Neural cell (in vitro differentiated cells): ENCODE data around the gene NCKAP5. TPM values are rescaled to one million over a fixed set of nuclear protein-coding genes. Genes with fewer than 3 reads are reported as not detected.

Experiments used
- H2AFZ ChIP-seq: fragments of 200-600, 300-800 bp; sonication (generic), shearing (Covaris generic); 2 replicates; pipeline ENCODE4 v1.6.0; 2014; ENCODE audit warnings: low read depth, mild to moderate bottlenecking, antibody characterized with exemption, low read length, moderate library complexity
- H3F3A ChIP-seq: fragments of 200-600 bp; shearing (Covaris generic); 2 replicates; pipeline ENCODE4 v1.6.1; 2016; ENCODE audit warnings: mild to moderate bottlenecking, moderate library complexity, mixed read lengths, antibody characterized with exemption, low read length; ENCODE audit not compliant: insufficient read depth, poor library complexity, severe bottlenecking
- H3K27ac ChIP-seq: fragments of 200-600, 300-800 bp; sonication (generic), shearing (Covaris generic); 2 replicates; pipeline ENCODE4 v1.5.1; 2014; ENCODE audit warnings: mild to moderate bottlenecking, low read length, moderate library complexity
- H3K27me3 ChIP-seq: fragments of 300-800, 200-600 bp; sonication (generic), shearing (Covaris generic); 2 replicates; pipeline ENCODE4 v1.6.0; 2014; ENCODE audit warnings: mild to moderate bottlenecking, low read depth, low read length, moderate library complexity; ENCODE audit not compliant: insufficient read depth
- H3K36me3 ChIP-seq: fragments of 300-800, 200-600 bp; sonication (generic), shearing (Covaris generic); 2 replicates; pipeline ENCODE4 v1.5.1; 2014; ENCODE audit warnings: mild to moderate bottlenecking, antibody characterized with exemption, low read length, moderate library complexity; ENCODE audit not compliant: insufficient read depth
- H3K4me2 ChIP-seq: fragments of 300-800, 200-600 bp; sonication (generic), shearing (Covaris generic); 2 replicates; pipeline ENCODE4 v1.6.0; 2014; ENCODE audit warnings: mild to moderate bottlenecking, low read length
- H3K4me3 ChIP-seq: fragments of 300-800, 200-600 bp; sonication (generic), shearing (Covaris generic); 2 replicates; pipeline ENCODE4 v1.5.1; 2014; ENCODE audit warnings: mild to moderate bottlenecking, low read length, moderate library complexity
- H3K79me2 ChIP-seq: fragments of 200-600 bp; shearing (Covaris generic); replicated peaks from 2 replicates; pipeline ENCODE4 v1.6.0; 2014; ENCODE audit warnings: mild to moderate bottlenecking, low read length, moderate library complexity; ENCODE audit not compliant: insufficient read depth
- H3K9ac ChIP-seq: fragments of 300-800, 200-600 bp; sonication (generic), shearing (Covaris generic); 2 replicates; pipeline ENCODE4 v1.6.1; 2016; ENCODE audit warnings: mild to moderate bottlenecking, low read length, mixed read lengths
- H3K9me2 ChIP-seq: fragments of 200-600 bp; shearing (Covaris generic); 2 replicates; pipeline ENCODE4 v1.6.1; 2016; ENCODE audit warnings: mild to moderate bottlenecking, low read length, mixed read lengths; ENCODE audit not compliant: insufficient read depth
- H3K9me3 ChIP-seq: fragments of 200-600, 300-800 bp; sonication (generic), shearing (Covaris generic); 2 replicates; pipeline ENCODE4 v1.6.1; 2016; ENCODE audit warnings: mild to moderate bottlenecking, mixed run types, low read length, moderate library complexity, mixed read lengths
- H4K20me1 ChIP-seq: fragments of 200-600 bp; shearing (Covaris generic); 2 replicates; pipeline ENCODE4 v1.6.1; 2016; ENCODE audit warnings: mild to moderate bottlenecking, mixed run types; ENCODE audit not compliant: insufficient read depth
- EP300 ChIP-seq: fragments of 450-650 bp; conservative IDR thresholded peaks from 2 replicates; pipeline ENCODE4 v1.6.1; 2014; ENCODE audit warnings: antibody characterized with exemption, mild to moderate bottlenecking, moderate library complexity; ENCODE audit not compliant: poor library complexity, severe bottlenecking
- EZH2 ChIP-seq: fragments of 200-600, 300-800 bp; shearing (Covaris generic), sonication (generic); IDR thresholded peaks from 2 replicates; pipeline ENCODE4 v1.6.1; 2014; ENCODE audit warnings: antibody characterized with exemption, low read length, borderline replicate concordance, mild to moderate bottlenecking; ENCODE audit not compliant: insufficient read depth, poor library complexity, severe bottlenecking
- MXI1 ChIP-seq: fragments of 450-650 bp; conservative IDR thresholded peaks from 2 replicates; pipeline ENCODE4 v1.6.1; 2014; ENCODE audit warnings: antibody characterized with exemption, mild to moderate bottlenecking; ENCODE audit not compliant: poor library complexity, severe bottlenecking
- POLR2AphosphoS5 ChIP-seq: IDR thresholded peaks from 2 replicates; pipeline ENCODE4 v1.6.1; 2012
- RAD21 ChIP-seq: fragments of 450-650 bp; conservative IDR thresholded peaks from 2 replicates; pipeline ENCODE4 v1.6.1; 2014; ENCODE audit warnings: antibody characterized with exemption, mild to moderate bottlenecking, moderate library complexity
- SMC3 ChIP-seq: fragments of 450-650 bp; conservative IDR thresholded peaks from 2 replicates; pipeline ENCODE4 v1.6.1; 2014; ENCODE audit warnings: antibody characterized with exemption, mild to moderate bottlenecking, moderate library complexity; ENCODE audit not compliant: poor library complexity
- TAF1 ChIP-seq: IDR thresholded peaks from 2 replicates; pipeline ENCODE4 v1.6.1; 2012; ENCODE audit warnings: low read depth
- polyA plus RNA-seq: library from polyadenylated mRNA; depleted of rRNA; stranded (reverse); fragments of >200 nt; gene quantifications from 2 replicates; pipeline ENCODE4 v1.2.3, GENCODE V29; 2014
- TF ChIP-seq, protein P1 (sequence below): fragments of 450-650 bp; IDR thresholded peaks from 2 replicates; pipeline ENCODE4 v1.5.1; 2014; ENCODE audit warnings: antibody characterized with exemption, mild to moderate bottlenecking, moderate library complexity; ENCODE audit not compliant: poor library complexity, severe bottlenecking
- TF ChIP-seq, protein P2 (sequence below): IDR thresholded peaks from 2 replicates; pipeline ENCODE4 v1.6.1; 2012; ENCODE audit warnings: borderline replicate concordance

Gene NCKAP5
- polyA plus RNA-seq, 1 donor from 2014 or later = 2.4 TPM

DNA sequence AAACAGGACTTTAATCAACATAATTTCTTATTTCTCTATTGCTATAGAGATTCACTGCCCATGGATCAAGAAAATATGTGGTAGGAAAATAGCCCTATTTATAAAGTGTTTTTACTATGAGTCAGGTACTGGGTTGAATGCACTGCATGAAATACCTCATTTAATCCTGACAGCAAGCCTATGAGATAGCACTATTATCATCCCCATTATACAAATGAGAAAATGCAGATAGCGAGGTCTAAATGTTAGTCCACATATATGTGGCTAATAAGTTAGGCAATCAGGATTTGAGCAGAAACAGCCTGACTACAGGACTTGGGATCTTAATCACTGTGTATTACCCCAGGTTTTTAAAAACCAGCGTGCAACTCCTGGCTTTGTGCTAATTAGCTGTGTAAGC lies 889.8 kb downstream of the NCKAP5 start:
- Histone ChIP-seq H3F3A (no peaks in the 10 kb centered on the region), H2AFZ (no peak overlapping the region), H3K4me2 (no peak overlapping the region), H3K4me3 (no peak overlapping the region), H3K79me2 (no peaks in the 10 kb centered on the region), H3K9me2 (no peaks in the 10 kb centered on the region), H3K27ac (no peak overlapping the region), H4K20me1 (no peaks in the 10 kb centered on the region), H3K9ac (no peak overlapping the region), H3K9me3 (no peaks in the 10 kb centered on the region), H3K36me3 (no peaks in the 10 kb centered on the region), H3K27me3 (no peaks in the 10 kb centered on the region)
- TF ChIP-seq, protein P1, sequence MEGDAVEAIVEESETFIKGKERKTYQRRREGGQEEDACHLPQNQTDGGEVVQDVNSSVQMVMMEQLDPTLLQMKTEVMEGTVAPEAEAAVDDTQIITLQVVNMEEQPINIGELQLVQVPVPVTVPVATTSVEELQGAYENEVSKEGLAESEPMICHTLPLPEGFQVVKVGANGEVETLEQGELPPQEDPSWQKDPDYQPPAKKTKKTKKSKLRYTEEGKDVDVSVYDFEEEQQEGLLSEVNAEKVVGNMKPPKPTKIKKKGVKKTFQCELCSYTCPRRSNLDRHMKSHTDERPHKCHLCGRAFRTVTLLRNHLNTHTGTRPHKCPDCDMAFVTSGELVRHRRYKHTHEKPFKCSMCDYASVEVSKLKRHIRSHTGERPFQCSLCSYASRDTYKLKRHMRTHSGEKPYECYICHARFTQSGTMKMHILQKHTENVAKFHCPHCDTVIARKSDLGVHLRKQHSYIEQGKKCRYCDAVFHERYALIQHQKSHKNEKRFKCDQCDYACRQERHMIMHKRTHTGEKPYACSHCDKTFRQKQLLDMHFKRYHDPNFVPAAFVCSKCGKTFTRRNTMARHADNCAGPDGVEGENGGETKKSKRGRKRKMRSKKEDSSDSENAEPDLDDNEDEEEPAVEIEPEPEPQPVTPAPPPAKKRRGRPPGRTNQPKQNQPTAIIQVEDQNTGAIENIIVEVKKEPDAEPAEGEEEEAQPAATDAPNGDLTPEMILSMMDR = no peak
- TF ChIP-seq POLR2AphosphoS5 (no peak), EP300 (no peak), MXI1 (no peak), RAD21 (no peak), TAF1 (no peak), EZH2 (no peak), SMC3 (no peak)
- TF ChIP-seq, protein P2, sequence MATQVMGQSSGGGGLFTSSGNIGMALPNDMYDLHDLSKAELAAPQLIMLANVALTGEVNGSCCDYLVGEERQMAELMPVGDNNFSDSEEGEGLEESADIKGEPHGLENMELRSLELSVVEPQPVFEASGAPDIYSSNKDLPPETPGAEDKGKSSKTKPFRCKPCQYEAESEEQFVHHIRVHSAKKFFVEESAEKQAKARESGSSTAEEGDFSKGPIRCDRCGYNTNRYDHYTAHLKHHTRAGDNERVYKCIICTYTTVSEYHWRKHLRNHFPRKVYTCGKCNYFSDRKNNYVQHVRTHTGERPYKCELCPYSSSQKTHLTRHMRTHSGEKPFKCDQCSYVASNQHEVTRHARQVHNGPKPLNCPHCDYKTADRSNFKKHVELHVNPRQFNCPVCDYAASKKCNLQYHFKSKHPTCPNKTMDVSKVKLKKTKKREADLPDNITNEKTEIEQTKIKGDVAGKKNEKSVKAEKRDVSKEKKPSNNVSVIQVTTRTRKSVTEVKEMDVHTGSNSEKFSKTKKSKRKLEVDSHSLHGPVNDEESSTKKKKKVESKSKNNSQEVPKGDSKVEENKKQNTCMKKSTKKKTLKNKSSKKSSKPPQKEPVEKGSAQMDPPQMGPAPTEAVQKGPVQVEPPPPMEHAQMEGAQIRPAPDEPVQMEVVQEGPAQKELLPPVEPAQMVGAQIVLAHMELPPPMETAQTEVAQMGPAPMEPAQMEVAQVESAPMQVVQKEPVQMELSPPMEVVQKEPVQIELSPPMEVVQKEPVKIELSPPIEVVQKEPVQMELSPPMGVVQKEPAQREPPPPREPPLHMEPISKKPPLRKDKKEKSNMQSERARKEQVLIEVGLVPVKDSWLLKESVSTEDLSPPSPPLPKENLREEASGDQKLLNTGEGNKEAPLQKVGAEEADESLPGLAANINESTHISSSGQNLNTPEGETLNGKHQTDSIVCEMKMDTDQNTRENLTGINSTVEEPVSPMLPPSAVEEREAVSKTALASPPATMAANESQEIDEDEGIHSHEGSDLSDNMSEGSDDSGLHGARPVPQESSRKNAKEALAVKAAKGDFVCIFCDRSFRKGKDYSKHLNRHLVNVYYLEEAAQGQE = no peak

DNA sequence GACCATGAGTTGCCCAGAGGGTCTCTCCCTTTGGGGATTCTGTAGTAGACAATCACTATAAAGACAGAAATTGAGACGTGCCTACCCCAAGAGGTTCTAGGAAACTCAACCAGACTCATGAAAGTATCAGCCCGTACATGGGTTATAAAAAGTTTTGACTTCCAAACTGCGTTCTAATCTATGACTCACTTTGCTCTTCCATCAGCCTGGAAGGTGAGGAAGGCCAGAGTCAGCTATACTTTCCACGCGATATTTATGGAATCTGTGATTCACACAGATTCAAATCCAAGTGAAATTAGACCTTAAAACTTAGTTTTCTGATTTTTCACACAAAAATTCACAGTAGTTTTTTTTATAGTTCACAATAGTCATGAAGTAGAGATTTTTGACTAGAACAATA lies 890.6 kb downstream of the NCKAP5 start:
- H3K4me2 ChIP-seq = no peak overlapping the region

More for the DNA sequence above, 890.6 kb downstream of the NCKAP5 start:
- H3K79me2 ChIP-seq = no peaks in the 10 kb centered on the region
- H3K9me3 ChIP-seq = no peaks in the 10 kb centered on the region
- no peaks in the 10 kb centered on the region for H3K36me3 ChIP-seq
- H3K27me3 ChIP-seq = no peaks in the 10 kb centered on the region
- H3K9ac ChIP-seq = no peak overlapping the region
- TF ChIP-seq EP300 = no peak
- TF ChIP-seq, protein P1 = no peak
- TF ChIP-seq EZH2 = no peak
- no peak for TF ChIP-seq TAF1
- no peak for TF ChIP-seq MXI1
- H3K9me2 ChIP-seq = no peaks in the 10 kb centered on the region
- H3K27ac ChIP-seq = no peak overlapping the region
- H3K4me3 ChIP-seq = no peak overlapping the region
- peaks cover 6% of the 10 kb centered on the region for H3F3A ChIP-seq
- no peak overlapping the region for H2AFZ ChIP-seq
- no peaks in the 10 kb centered on the region for H4K20me1 ChIP-seq
